COLO829 (cell line): ENCODE data around the gene SF1.
A peak's percentile ranks its signal among the peaks of the same experiment; 100 is the strongest.

Experiments
- DNase-seq: peaks from one replicate; pipeline ENCODE4 v3.0.0; 2012; ENCODE audit warnings: low spot score

The SF1 gene

GRCh38 chr11:64723907-64724862 is 54.2 kb downstream of the SF1 start:
- DNase-seq: no peak

GRCh38 chr11:64723117-64723906 is 55.0 kb downstream of the SF1 start, which contains the start of gene NRXN2:
Gene NRXN2, minus strand, starts transcription at chr11:64723197. Its CDS starts 9,498 bp downstream, at chr11:64713699.
- peak; percentile 80 for DNase-seq

- no peak for DNase-seq
These were observed 55.9 kb downstream of the SF1 start for GRCh38 chr11:64722141-64723065.

GRCh38 chr11:64721359-64721699 is 57.0 kb downstream of the SF1 start:
- no peak for DNase-seq

- no peak for DNase-seq
These were observed 57.5 kb downstream of the SF1 start for GRCh38 chr11:64720640-64721358.

- no peak for DNase-seq
These were observed 58.2 kb downstream of the SF1 start for GRCh38 chr11:64720167-64720566.

- DNase-seq: no peak
These were observed 58.9 kb downstream of the SF1 start for GRCh38 chr11:64719406-64719805.

- no peak for DNase-seq
These were observed 59.6 kb downstream of the SF1 start for GRCh38 chr11:64718780-64719124.

GRCh38 chr11:64718084-64718779 is 60.1 kb downstream of the SF1 start:
- DNase-seq: no peak

GRCh38 chr11:64717268-64717578 is 61.1 kb downstream of the SF1 start:
- DNase-seq: no peak

- DNase-seq: no peak
These were observed 61.7 kb downstream of the SF1 start for GRCh38 chr11:64716473-64717267.

- DNase-seq: no peak
These were observed 62.4 kb downstream of the SF1 start for GRCh38 chr11:64715756-64716472.

GRCh38 chr11:64715110-64715509 is 63.2 kb downstream of the SF1 start:
- DNase-seq: no peak

- DNase-seq: no peak
These were observed 63.7 kb downstream of the SF1 start for GRCh38 chr11:64714666-64715065.
